Activated CD4-positive, alpha-beta T cell treated with anti-CD3 and anti-CD28 coated beads, Interleukin-2, amount 50 U/mL, for 48 hours (primary cell): ENCODE data around the gene SNX30.
A peak's percentile ranks its signal among the peaks of the same experiment; 100 is the strongest.
"Not testable (repeated sequence)": the region's sequence is repeated elsewhere in the genome, so short reads cannot be mapped to it uniquely, and the experiment has no call there.

Experiments used
- DNase-seq, 2 experiments: peaks; one replicate each; pipeline ENCODE4 v3.0.0-alpha.2; 2020

The SNX30 gene

GRCh38 chr9:112750016-112750763 is at the start of gene SNX30:
Gene SNX30, plus strand, starts transcription at chr9:112750760. Its CDS starts 242 bp downstream, at chr9:112751002.
- DNase-seq, result peak; percentile 73 to 80

GRCh38 chr9:112703304-112703703 is 47.3 kb upstream of the SNX30 start:
- DNase-seq, result no peak

GRCh38 chr9:112705768-112706427 is 44.7 kb upstream of the SNX30 start:
- no peak for DNase-seq

- no peak for DNase-seq
Measured at GRCh38 chr9:112711050-112711689, 39.4 kb upstream of the SNX30 start.

GRCh38 chr9:112712678-112713077 is 37.9 kb upstream of the SNX30 start:
- DNase-seq, result no peak

- peak; percentile 97 for DNase-seq
Measured at GRCh38 chr9:112717661-112718331, 32.8 kb upstream of the SNX30 start, which contains the start of gene INIP. Gene INIP, minus strand, starts transcription at chr9:112718117. Its CDS starts 1,632 bp downstream, at chr9:112716485.

GRCh38 chr9:112719241-112719691 is 31.3 kb upstream of the SNX30 start:
- no peak for DNase-seq

- DNase-seq, result no peak
Measured at GRCh38 chr9:112719696-112720095, 30.9 kb upstream of the SNX30 start.

- DNase-seq, result no peak
Measured at GRCh38 chr9:112720113-112720780, 30.3 kb upstream of the SNX30 start.

- DNase-seq, result not testable (repeated sequence)
Measured at GRCh38 chr9:112722749-112723148, 27.8 kb upstream of the SNX30 start.

GRCh38 chr9:112725961-112726360 is 24.6 kb upstream of the SNX30 start:
- DNase-seq, result no peak

GRCh38 chr9:112726428-112726827 is 24.1 kb upstream of the SNX30 start:
- DNase-seq, result no peak

GRCh38 chr9:112728401-112728800 is 22.2 kb upstream of the SNX30 start:
- DNase-seq, result no peak

GRCh38 chr9:112731971-112732370 is 18.6 kb upstream of the SNX30 start:
- DNase-seq, result no peak

- DNase-seq, result no peak
Measured at GRCh38 chr9:112734892-112735291, 15.7 kb upstream of the SNX30 start.

GRCh38 chr9:112743216-112743836 is 7.2 kb upstream of the SNX30 start:
- DNase-seq, result no peak

- DNase-seq, result no peak
Measured at GRCh38 chr9:112744177-112744576, 6.4 kb upstream of the SNX30 start.

- DNase-seq, result no peak
Measured at GRCh38 chr9:112747094-112747493, 3.5 kb upstream of the SNX30 start.

GRCh38 chr9:112750764-112751055 is 150 bp downstream of the SNX30 start:
- peak in 1 of 2 experiments; percentile 26 for DNase-seq

- DNase-seq, result peak; percentile 45 to 60
Measured at GRCh38 chr9:112751056-112751795, 666 bp downstream of the SNX30 start.

- no peak for DNase-seq
Measured at GRCh38 chr9:112752334-112753125, 2.0 kb downstream of the SNX30 start.
